Natural killer cell (primary cell): Measurements from ENCODE around the gene ZNF474. TPM values are rescaled to one million over a fixed set of nuclear protein-coding genes. Genes with fewer than 3 reads are reported as not detected.

Source experiments
- ATAC-seq, 3 donors: fragments of 150-1000 bp in 2 of 3; fragments of 200-7000 bp in 1 of 3; cut with Tn5 transposase; 1 replicate in 1 of 3; 2 replicates in 2 of 3; pipeline ENCODE4 v1.10.0; 2021; ENCODE audit warnings: mild to moderate bottlenecking in 2 of 3, moderate library complexity in 2 of 3
- DNase-seq, 2 donors: peaks; one replicate each; pipeline versions ENCODE4 v3.0.0 to v3.0.0-alpha.2; 2013 to 2021; ENCODE audit warnings: mixed read lengths in 1 of 2
- H3K27ac ChIP-seq: one replicate; pipeline ENCODE4 v1.5.1; 2013; ENCODE audit warnings: mild to moderate bottlenecking, low read length
- H3K27me3 ChIP-seq: one replicate; pipeline ENCODE4 v1.6.1; 2013; ENCODE audit warnings: low read length; ENCODE audit not compliant: control insufficient read depth, insufficient read depth
- H3K36me3 ChIP-seq: one replicate; pipeline ENCODE4 v1.6.1; 2013; ENCODE audit warnings: low read length; ENCODE audit not compliant: control insufficient read depth, insufficient read depth
- H3K4me1 ChIP-seq: one replicate; pipeline ENCODE4 v1.6.1; 2013; ENCODE audit warnings: low read length; ENCODE audit not compliant: control insufficient read depth, insufficient read depth
- H3K4me3 ChIP-seq: one replicate; pipeline ENCODE4 v1.5.1; 2013; ENCODE audit warnings: low read length
- H3K9me3 ChIP-seq: one replicate; pipeline ENCODE4 v1.6.1; 2013; ENCODE audit warnings: low read length; ENCODE audit not compliant: control insufficient read depth, insufficient read depth
- H3K27ac Mint-ChIP-seq, 2 donors: one replicate each; pipeline ENCODE4 v1.8.0; 2022; ENCODE audit warnings: mild to moderate bottlenecking in 2 of 2, mixed read lengths in 2 of 2, moderate library complexity in 1 of 2
- H3K27me3 Mint-ChIP-seq, 2 donors: one replicate each; pipeline ENCODE4 v1.8.0; 2022; ENCODE audit warnings: low read depth in 2 of 2, mixed read lengths in 2 of 2
- H3K36me3 Mint-ChIP-seq: one replicate; pipeline ENCODE4 v1.8.0; 2022; ENCODE audit warnings: mixed read lengths
- H3K4me1 Mint-ChIP-seq, 2 donors: one replicate each; pipeline ENCODE4 v1.8.0; 2022; ENCODE audit warnings: mixed read lengths in 2 of 2
- H3K4me3 Mint-ChIP-seq: one replicate; pipeline ENCODE4 v1.8.0; 2022; ENCODE audit warnings: mild to moderate bottlenecking, moderate library complexity, mixed read lengths
- H3K9me3 Mint-ChIP-seq, 2 donors: one replicate each; pipeline ENCODE4 v1.8.0; 2022; ENCODE audit warnings: mixed read lengths in 2 of 2
- WGBS: methylation state at CpG from one replicate; pipeline ENCODE4 v1.1.7; 2013; ENCODE audit warnings: missing lambda C conversion rate; ENCODE audit not compliant: insufficient coverage; 5-methylcytosine and 5-hydroxymethylcytosine counted together
- intact Hi-C: fragments of 100-400 bp; cut with micrococcal nuclease; formaldehyde crosslinking; loops from one replicate; pipeline ENCODE4 v1.14.2; 2022
- total RNA-seq, 4 donors: library from RNA; stranded (reverse); fragments of 120-200 nt in 1 of 4; gene quantifications; one replicate each; pipeline versions ENCODE4 v1.2.3 to v1.2.4, GENCODE V29; 2013 to 2022
- TF ChIP-seq, protein P1 (sequence below): fragments of 200-600 bp; IDR thresholded peaks from one replicate; pipeline ENCODE4 v1.8.0; 2022; ENCODE audit warnings: antibody characterized with exemption

Gene ZNF474
- total RNA-seq, 3 donors from 2014 or later (not counting 1 experiment from before 2014, with no cell fraction given) = 0.21 TPM; not detected in 2

GRCh38 chr5:122126756-122127321 lies 2.5 kb upstream of the ZNF474 start:
- TF ChIP-seq, protein P1, sequence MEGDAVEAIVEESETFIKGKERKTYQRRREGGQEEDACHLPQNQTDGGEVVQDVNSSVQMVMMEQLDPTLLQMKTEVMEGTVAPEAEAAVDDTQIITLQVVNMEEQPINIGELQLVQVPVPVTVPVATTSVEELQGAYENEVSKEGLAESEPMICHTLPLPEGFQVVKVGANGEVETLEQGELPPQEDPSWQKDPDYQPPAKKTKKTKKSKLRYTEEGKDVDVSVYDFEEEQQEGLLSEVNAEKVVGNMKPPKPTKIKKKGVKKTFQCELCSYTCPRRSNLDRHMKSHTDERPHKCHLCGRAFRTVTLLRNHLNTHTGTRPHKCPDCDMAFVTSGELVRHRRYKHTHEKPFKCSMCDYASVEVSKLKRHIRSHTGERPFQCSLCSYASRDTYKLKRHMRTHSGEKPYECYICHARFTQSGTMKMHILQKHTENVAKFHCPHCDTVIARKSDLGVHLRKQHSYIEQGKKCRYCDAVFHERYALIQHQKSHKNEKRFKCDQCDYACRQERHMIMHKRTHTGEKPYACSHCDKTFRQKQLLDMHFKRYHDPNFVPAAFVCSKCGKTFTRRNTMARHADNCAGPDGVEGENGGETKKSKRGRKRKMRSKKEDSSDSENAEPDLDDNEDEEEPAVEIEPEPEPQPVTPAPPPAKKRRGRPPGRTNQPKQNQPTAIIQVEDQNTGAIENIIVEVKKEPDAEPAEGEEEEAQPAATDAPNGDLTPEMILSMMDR = no peak
- H3K4me3 Mint-ChIP-seq = no peak overlapping the region
- Histone ChIP-seq H3K36me3 (no peaks in the 10 kb centered on the region), H3K4me3 (no peak overlapping the region), H3K27ac (no peak overlapping the region), H3K4me1 (no peaks in the 10 kb centered on the region), H3K9me3 (no peaks in the 10 kb centered on the region), H3K27me3 (no peaks in the 10 kb centered on the region)
- DNase-seq (no peak), ATAC-seq (no peak)
- no peaks in the 10 kb centered on the region for H3K4me1 Mint-ChIP-seq
- no peaks in the 10 kb centered on the region for H3K27me3 Mint-ChIP-seq
- H3K27ac Mint-ChIP-seq = no peak overlapping the region
- no peaks in the 10 kb centered on the region for H3K36me3 Mint-ChIP-seq
- intact Hi-C loops = no loop called here
- peaks cover 0 to 6% of the 10 kb centered on the region in 2 donors for H3K9me3 Mint-ChIP-seq
- WGBS = 64% methylated on average over 9 of the region's 10 CpGs

DNA sequence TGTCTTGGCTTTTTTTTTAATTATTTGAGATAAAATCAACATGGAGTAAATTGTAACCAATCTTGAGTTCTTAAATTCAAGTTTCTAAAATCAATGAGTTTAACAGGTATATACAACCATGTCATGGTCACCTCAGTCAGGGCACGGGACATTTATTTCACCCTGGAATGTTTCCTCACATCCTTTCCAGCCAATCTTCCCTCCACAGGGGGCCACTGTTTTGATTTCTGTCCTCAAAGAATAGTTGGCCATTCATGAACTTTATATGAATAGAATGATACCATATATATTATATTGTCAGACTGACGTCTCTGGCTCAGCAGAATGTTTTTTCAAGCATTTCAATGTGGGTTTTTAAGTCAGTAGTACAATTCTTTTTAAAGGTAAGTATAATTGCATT lies 806 bp downstream of the ZNF474 start:
- DNase-seq (no peak), ATAC-seq (no peak)
- Histone ChIP-seq H3K4me1 (no peaks in the 10 kb centered on the region), H3K9me3 (no peaks in the 10 kb centered on the region), H3K4me3 (no peak overlapping the region), H3K27ac (no peak overlapping the region), H3K27me3 (no peaks in the 10 kb centered on the region), H3K36me3 (no peaks in the 10 kb centered on the region)
- H3K36me3 Mint-ChIP-seq = no peaks in the 10 kb centered on the region
- no peaks in the 10 kb centered on the region for H3K27me3 Mint-ChIP-seq
- no peak overlapping the region for H3K27ac Mint-ChIP-seq
- peaks cover 0 to 2% of the 10 kb centered on the region in 2 donors for H3K9me3 Mint-ChIP-seq
- intact Hi-C loops = no loop called here
- no peaks in the 10 kb centered on the region for H3K4me1 Mint-ChIP-seq
- TF ChIP-seq, protein P1 = no peak
- no peak overlapping the region for H3K4me3 Mint-ChIP-seq
- 94% methylated on average over 1 of the region's 2 CpGs for WGBS

- no peaks in the 10 kb centered on the region for H3K36me3 ChIP-seq
- H3K4me3 ChIP-seq = no peak overlapping the region
- no peaks in the 10 kb centered on the region for H3K4me1 ChIP-seq
- no peaks in the 10 kb centered on the region for H3K27me3 ChIP-seq
- Mint-ChIP-seq H3K9me3 (peaks cover 7 to 10% of the 10 kb centered on the region in 2 donors), H3K36me3 (no peaks in the 10 kb centered on the region), H3K27ac (no peak overlapping the region), H3K4me1 (no peaks in the 10 kb centered on the region), H3K27me3 (no peaks in the 10 kb centered on the region), H3K4me3 (no peak overlapping the region)
- H3K27ac ChIP-seq = no peak overlapping the region
- no peaks in the 10 kb centered on the region for H3K9me3 ChIP-seq
- intact Hi-C loops = no loop called here
- DNase-seq (peak in 1 of 2 donors; percentile 33), ATAC-seq (no peak)
- 23% methylated on average over 4 of the region's 4 CpGs for WGBS
- TF ChIP-seq, protein P1 = no peak
These were observed 8.4 kb downstream of the ZNF474 start for GRCh38 chr5:122137702-122138101.

DNA sequence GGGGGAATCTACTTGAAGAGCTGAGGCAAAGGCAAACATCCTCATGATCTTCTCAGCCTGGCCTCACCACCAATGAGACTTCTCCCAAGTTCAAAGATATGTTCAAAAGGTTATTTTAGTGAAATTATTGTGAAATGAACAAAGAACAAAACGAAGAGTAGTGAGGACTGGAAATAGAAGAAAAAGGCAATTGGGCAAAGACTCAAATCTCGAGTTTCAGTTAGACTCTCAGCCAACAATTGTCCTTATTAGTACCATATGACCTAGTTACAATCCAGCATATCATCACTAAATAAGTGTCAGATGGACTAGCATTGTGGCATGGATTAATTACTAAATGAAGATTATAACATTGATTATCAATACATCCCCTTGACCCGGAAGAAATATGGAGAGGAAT lies 9.0 kb downstream of the ZNF474 start:
- Histone ChIP-seq H3K27ac (no peak overlapping the region), H3K4me3 (no peak overlapping the region), H3K36me3 (no peaks in the 10 kb centered on the region), H3K9me3 (no peaks in the 10 kb centered on the region), H3K4me1 (no peaks in the 10 kb centered on the region), H3K27me3 (no peaks in the 10 kb centered on the region)
- ATAC-seq = no peak
- H3K4me1 Mint-ChIP-seq = no peaks in the 10 kb centered on the region
- no peaks in the 10 kb centered on the region for H3K27me3 Mint-ChIP-seq
- peaks cover 7 to 10% of the 10 kb centered on the region in 2 donors for H3K9me3 Mint-ChIP-seq
- H3K4me3 Mint-ChIP-seq = no peak overlapping the region
- TF ChIP-seq, protein P1 = no peak
- intact Hi-C loops = no loop called here
- H3K27ac Mint-ChIP-seq = no peak overlapping the region
- H3K36me3 Mint-ChIP-seq = no peaks in the 10 kb centered on the region
- WGBS = 77% methylated on average over 3 of the region's 3 CpGs
- no peak for DNase-seq
